H1 (cell line): ENCODE data around the gene MAPKAPK2. TPM values are rescaled to one million over a fixed set of nuclear protein-coding genes. Genes with fewer than 3 reads are reported as not detected.

Experiments
- polyA plus RNA-seq, 7 experiments: library from polyadenylated mRNA; depleted of rRNA in 3 of 7; stranded (reverse) in 5 of 7; unstranded in 2 of 7; fragments of >200 nt in 5 of 7; fragments of 200-250 nt in 2 of 7; gene quantifications; 1 replicate in 5 of 7; 2 replicates in 1 of 7; 4 replicates in 1 of 7; pipeline versions ENCODE4 v1.2.1 to v1.2.3, GENCODE V29; 2011 to 2013; ENCODE audit warnings: missing spikeins in 2 of 7, mixed read lengths in 2 of 7
- small RNA-seq: library from polyadenylated mRNA; stranded (forward); fragments of <200 nt; extraction: miRNeasy Mini kit (QIAGEN cat#:217004); gene quantifications from one replicate; pipeline ENCODE3, GENCODE V24; 2013; ENCODE audit not compliant: insufficient read depth
- total RNA-seq: library from RNA; stranded (reverse); fragmentation: NEBNext Ultra II Directional; extraction: Animal tissue kit (Norgen Biotek cat#: 25700); gene quantifications from 2 replicates; pipeline ENCODE4 v1.2.1, GENCODE V29; 2021

The MAPKAPK2 gene
- total and polyA plus RNA-seq, 2 of the 8 experiments (the other 6 are each of a cell fraction or from before 2014, with no cell fraction given): 27.5 to 44.9 TPM

Small RNA genes lying within 50 kb of the gene (small RNA-seq; reads per million reads assigned to genes)
- gene RF00019: not detected

Other genes starting within 250 kb of the MAPKAPK2 start
- 8.6 and 9.8 TPM in 2 replicates for gene IKBKE, start 214.4 kb upstream of the MAPKAPK2 start, total RNA-seq
- 9.1 and 12.0 TPM in 2 replicates for gene IKBKE, start 214.4 kb upstream of the MAPKAPK2 start, polyA plus RNA-seq (2011; rRNA removed)
- gene RASSF5, start 177.4 kb upstream of the MAPKAPK2 start, total RNA-seq: 1.8 and 2.3 TPM in 2 replicates
- 0.82 and 1.2 TPM in 2 replicates for gene RASSF5, start 177.4 kb upstream of the MAPKAPK2 start, polyA plus RNA-seq (2011; rRNA removed)
- gene EIF2D, start 72.4 kb upstream of the MAPKAPK2 start, total RNA-seq: 33.1 and 36.1 TPM in 2 replicates
- gene EIF2D, start 72.4 kb upstream of the MAPKAPK2 start, polyA plus RNA-seq (2011; rRNA removed): 36.2 and 37.1 TPM in 2 replicates
- gene DYRK3, start 49.4 kb upstream of the MAPKAPK2 start, total RNA-seq: 7.7 and 8.5 TPM in 2 replicates
- 1.4 and 2.1 TPM in 2 replicates for gene DYRK3, start 49.4 kb upstream of the MAPKAPK2 start, polyA plus RNA-seq (2011; rRNA removed)
- not detected in 2 replicates for gene IL19, start 85.9 kb downstream of the MAPKAPK2 start, total RNA-seq
- gene IL19, start 85.9 kb downstream of the MAPKAPK2 start, polyA plus RNA-seq (2011; rRNA removed): not detected in 2 replicates
- not detected in 2 replicates for gene IL10, start 87.6 kb downstream of the MAPKAPK2 start, total RNA-seq
- gene IL10, start 87.6 kb downstream of the MAPKAPK2 start, polyA plus RNA-seq (2011; rRNA removed): not detected in 2 replicates
- gene IL20, start 180.7 kb downstream of the MAPKAPK2 start, total RNA-seq: not detected in 2 replicates
- gene IL20, start 180.7 kb downstream of the MAPKAPK2 start, polyA plus RNA-seq (2011; rRNA removed): not detected in 2 replicates
- not detected in 2 replicates for gene IL24, start 212.5 kb downstream of the MAPKAPK2 start, total RNA-seq
- gene IL24, start 212.5 kb downstream of the MAPKAPK2 start, polyA plus RNA-seq (2011; rRNA removed): not detected in 2 replicates
- not detected in 2 replicates for gene FCMR, start 237.0 kb downstream of the MAPKAPK2 start, total RNA-seq
- gene FCMR, start 237.0 kb downstream of the MAPKAPK2 start, polyA plus RNA-seq (2011; rRNA removed): 0.47 and 0.53 TPM in 2 replicates